ENCODE results near the gene MRTFB.
"Not testable (repeated sequence)": the region's sequence is repeated elsewhere in the genome, so short reads cannot be mapped to it uniquely, and the experiment has no call there.

MRTFB gene

GRCh38 chr16:14109077-14109775 is 38.1 kb downstream of the MRTFB start:
- no peak for DNase-seq

GRCh38 chr16:14109782-14110727 is 38.9 kb downstream of the MRTFB start:
- no peak for DNase-seq

- no peak for DNase-seq
These were observed 39.7 kb downstream of the MRTFB start for GRCh38 chr16:14110728-14111251.

- no peak for DNase-seq
These were observed 40.8 kb downstream of the MRTFB start for GRCh38 chr16:14111713-14112538.

- DNase-seq, result no peak
These were observed 41.4 kb downstream of the MRTFB start for GRCh38 chr16:14112539-14112856.

- no peak for DNase-seq
These were observed 42.2 kb downstream of the MRTFB start for GRCh38 chr16:14113344-14113743.

- no peak for DNase-seq
These were observed 45.9 kb downstream of the MRTFB start for GRCh38 chr16:14117051-14117450.

- no peak for DNase-seq
These were observed 48.7 kb downstream of the MRTFB start for GRCh38 chr16:14119799-14120198.

- DNase-seq, result no peak
These were observed 49.2 kb downstream of the MRTFB start for GRCh38 chr16:14120335-14120734.

- DNase-seq, result peak; percentile 10 to 29
These were observed 50.0 kb downstream of the MRTFB start for GRCh38 chr16:14121142-14121541.

- no peak for DNase-seq
These were observed 50.8 kb downstream of the MRTFB start for GRCh38 chr16:14121872-14122271.

GRCh38 chr16:14122430-14122829 is 51.3 kb downstream of the MRTFB start:
- DNase-seq, result not testable (repeated sequence)

GRCh38 chr16:14125000-14125681 is 54.0 kb downstream of the MRTFB start:
- DNase-seq, result no peak

GRCh38 chr16:14125708-14126107 is 54.6 kb downstream of the MRTFB start:
- DNase-seq, result no peak

- no peak for DNase-seq
These were observed 57.0 kb downstream of the MRTFB start for GRCh38 chr16:14128097-14128496.

- DNase-seq, result no peak
These were observed 58.4 kb downstream of the MRTFB start for GRCh38 chr16:14129502-14129901.

- no peak for DNase-seq
These were observed 60.9 kb downstream of the MRTFB start for GRCh38 chr16:14131774-14132695.

- peak; percentile 4 to 48 for DNase-seq
These were observed 61.6 kb downstream of the MRTFB start for GRCh38 chr16:14132696-14133048.

- DNase-seq, result no peak
These were observed 62.8 kb downstream of the MRTFB start for GRCh38 chr16:14133907-14134306.

GRCh38 chr16:14135704-14136103 is 64.6 kb downstream of the MRTFB start:
- DNase-seq, result no peak

GRCh38 chr16:14139872-14140271 is 68.8 kb downstream of the MRTFB start:
- no peak for DNase-seq

Data from inflammatory macrophage treated with lipopolysaccharide for 1 hour (primary cell).